HFFc6 (cell line): ENCODE measurements around the gene UBL4B. TPM values are rescaled to one million over a fixed set of nuclear protein-coding genes. Genes with fewer than 3 reads are reported as not detected.

Experiments used
- DNase-seq: peaks from one replicate; pipeline ENCODE4 v3.0.0-alpha.2; 2018
- H3K27ac Mint-ChIP-seq: 2 replicates; pipeline ENCODE4 v1.8.0; 2020; ENCODE audit warnings: mild to moderate bottlenecking, mixed read lengths
- H3K27me3 Mint-ChIP-seq: 2 replicates; pipeline ENCODE4 v1.8.0; 2021; ENCODE audit warnings: mild to moderate bottlenecking, moderate library complexity, mixed read lengths; ENCODE audit not compliant: insufficient read depth
- H3K36me3 Mint-ChIP-seq: 2 replicates; pipeline ENCODE4 v1.8.0; 2021; ENCODE audit warnings: low read depth, mixed read lengths
- H3K4me1 Mint-ChIP-seq: 2 replicates; pipeline ENCODE4 v1.8.0; 2020; ENCODE audit warnings: low read depth, mixed read lengths
- H3K4me3 Mint-ChIP-seq: 2 replicates; pipeline ENCODE4 v1.8.0; 2020; ENCODE audit warnings: mild to moderate bottlenecking, moderate library complexity, mixed read lengths
- H3K9me3 Mint-ChIP-seq: 2 replicates; pipeline ENCODE4 v1.8.0; 2020; ENCODE audit warnings: mild to moderate bottlenecking, mixed read lengths
- CTCF ChIP-seq: fragments of 200-600 bp; sonication (generic); IDR thresholded peaks from 2 replicates; pipeline ENCODE4 v1.5.0; 2021; ENCODE audit warnings: antibody characterized with exemption, mild to moderate bottlenecking
- total RNA-seq, 6 experiments: library from RNA; stranded (reverse); fragmentation: NEBNext Ultra II Directional; extraction: Animal tissue kit (Norgen Biotek cat#: 25700); gene quantifications; 2 replicates in 1 of 6; 3 replicates in 5 of 6; pipeline ENCODE4 v1.2.3, GENCODE V29; 2021

Gene UBL4B
- total RNA-seq, 6 experiments from 2014 or later = 1.5 to 10.9 (median 1.8) TPM

GRCh38 chr1:110083061-110083865, 29.0 kb upstream of the UBL4B start:
- Mint-ChIP-seq H3K4me1 (peaks cover 51% of the 10 kb centered on the region), H3K27ac (peak overlapping the region; percentile 83), H3K27me3 (peaks cover 4% of the 10 kb centered on the region; the same call in 1 of the 2 replicates), H3K4me3 (peak overlapping the region; percentile 84), H3K36me3 (no peaks in the 10 kb centered on the region), H3K9me3 (no peaks in the 10 kb centered on the region)
- no peak for TF ChIP-seq CTCF
- no peak for DNase-seq

GRCh38 chr1:110083866-110084226, 28.4 kb upstream of the UBL4B start:
- H3K27me3 Mint-ChIP-seq = peaks cover 4% of the 10 kb centered on the region; the same call in 1 of the 2 replicates
- peaks cover 51% of the 10 kb centered on the region for H3K4me1 Mint-ChIP-seq
- no peak for TF ChIP-seq CTCF
- H3K36me3 Mint-ChIP-seq = no peaks in the 10 kb centered on the region
- DNase-seq = no peak
- H3K4me3 Mint-ChIP-seq = peak overlapping the region; percentile 84
- H3K9me3 Mint-ChIP-seq = no peaks in the 10 kb centered on the region
- H3K27ac Mint-ChIP-seq = peak overlapping the region; percentile 83

GRCh38 chr1:110084227-110085078, 27.8 kb upstream of the UBL4B start:
- Mint-ChIP-seq H3K27ac (peak overlapping the region; percentile 83), H3K27me3 (peaks cover 7% of the 10 kb centered on the region; the same call in 1 of the 2 replicates), H3K4me3 (peak overlapping the region; percentile 84), H3K36me3 (no peaks in the 10 kb centered on the region), H3K4me1 (peaks cover 56% of the 10 kb centered on the region), H3K9me3 (no peaks in the 10 kb centered on the region)
- 0 out of 2 replicates have a peak, but pooled peaks have one; percentile 12 for TF ChIP-seq CTCF
- peak; percentile 39 for DNase-seq

- Mint-ChIP-seq H3K27ac (peak overlapping the region; percentile 83), H3K4me3 (peak overlapping the region; percentile 84; the same call in 1 of the 2 replicates), H3K27me3 (peaks cover 8% of the 10 kb centered on the region), H3K4me1 (peaks cover 59% of the 10 kb centered on the region), H3K36me3 (no peaks in the 10 kb centered on the region), H3K9me3 (no peaks in the 10 kb centered on the region)
- no peak for DNase-seq
- no peak for TF ChIP-seq CTCF
Measured at GRCh38 chr1:110085671-110086070, 26.6 kb upstream of the UBL4B start.

GRCh38 chr1:110086961-110087360, 25.3 kb upstream of the UBL4B start:
- Mint-ChIP-seq H3K27ac (peak overlapping the region; percentile 83), H3K4me1 (peaks cover 68% of the 10 kb centered on the region)

More at GRCh38 chr1:110086961-110087360, 25.3 kb upstream of the UBL4B start:
- Mint-ChIP-seq H3K4me3 (peak overlapping the region; percentile 84), H3K36me3 (no peaks in the 10 kb centered on the region), H3K9me3 (no peaks in the 10 kb centered on the region), H3K27me3 (peaks cover 8% of the 10 kb centered on the region)
- peak; percentile 64 for DNase-seq
- no peak for TF ChIP-seq CTCF
